Skeletal muscle cell (primary cell): Measurements from ENCODE around the gene APH1B.

Experiments used
- DNase-seq: peaks from one replicate; pipeline ENCODE4 v3.0.0-alpha.2; 2010; ENCODE audit warnings: low read depth
- H3K4me3 ChIP-seq: 2 replicates; pipeline ENCODE4 v1.5.1; 2011; ENCODE audit warnings: low read depth, mild to moderate bottlenecking, control low read depth, low read length, moderate library complexity

Gene APH1B

GRCh38 chr15:63250312-63250965 lies 27.0 kb upstream of the APH1B start:
- no peak overlapping the region for H3K4me3 ChIP-seq
- peak; percentile 98 for DNase-seq

GRCh38 chr15:63251701-63252100 lies 25.7 kb upstream of the APH1B start:
- no peak overlapping the region for H3K4me3 ChIP-seq
- no peak for DNase-seq

- no peak for DNase-seq
- no peak overlapping the region for H3K4me3 ChIP-seq
Observed at GRCh38 chr15:63252292-63252691, 25.1 kb upstream of the APH1B start.

DNA sequence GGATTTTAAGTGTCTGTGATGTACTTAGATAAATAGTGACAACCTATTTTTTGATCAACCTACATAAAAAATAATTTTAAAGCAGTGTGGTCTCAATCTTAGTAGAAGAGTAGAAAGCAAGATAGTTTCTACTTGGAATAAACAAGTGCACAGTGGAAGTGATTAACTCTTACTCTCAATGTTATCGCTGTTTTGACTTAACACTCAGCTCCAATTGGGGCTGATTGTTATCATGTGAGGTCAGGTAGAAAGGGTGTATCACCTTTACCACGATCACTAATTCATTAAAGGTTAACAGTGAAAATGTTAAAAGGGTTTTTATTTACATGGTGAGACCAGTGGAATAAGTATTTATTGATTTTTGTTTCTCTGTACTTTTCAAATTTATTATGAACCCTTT lies 22.4 kb upstream of the APH1B start:
- DNase-seq: no peak
- no peak overlapping the region for H3K4me3 ChIP-seq

- no peak for DNase-seq
- no peak overlapping the region for H3K4me3 ChIP-seq
Observed at GRCh38 chr15:63255489-63255990, 21.9 kb upstream of the APH1B start.

DNA sequence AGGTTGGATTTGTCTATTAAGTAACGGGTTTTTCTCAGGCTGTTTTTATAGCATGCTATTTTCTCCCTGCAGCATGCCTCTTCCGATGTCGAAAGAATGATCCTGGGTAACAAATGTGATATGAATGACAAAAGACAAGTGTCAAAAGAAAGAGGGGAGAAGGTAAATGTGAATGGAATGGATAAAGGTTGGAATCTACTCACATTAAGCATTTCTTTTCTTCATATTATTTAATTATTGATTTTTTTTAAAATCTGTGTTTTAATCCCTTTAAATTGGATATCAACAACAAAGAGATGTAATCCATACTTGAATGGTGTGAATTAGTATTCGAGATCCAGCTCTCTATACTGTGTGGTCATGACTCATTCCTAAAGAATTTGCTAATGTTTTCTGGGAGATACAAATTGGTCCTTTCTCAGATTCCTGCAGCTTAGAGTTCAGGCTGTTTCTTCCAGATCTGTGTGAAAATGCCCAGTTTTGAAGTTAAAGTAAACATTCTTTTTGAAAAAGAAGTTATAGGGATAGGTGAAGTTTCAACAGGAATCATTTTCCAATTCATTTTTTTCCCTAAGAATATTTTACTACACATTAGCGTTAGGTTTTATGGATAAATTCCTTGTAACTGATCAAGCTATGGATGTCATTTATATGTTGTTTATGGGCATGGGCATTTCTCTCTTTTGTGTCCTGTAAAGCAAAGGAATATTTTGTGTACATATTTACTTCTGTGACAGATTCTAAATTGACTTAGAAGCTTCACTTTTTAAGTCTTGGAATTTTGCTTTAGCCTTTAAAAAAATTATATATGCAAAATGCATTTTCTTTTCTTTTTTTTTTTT lies 20.8 kb upstream of the APH1B start:
- peak; percentile 69 for DNase-seq
- H3K4me3 ChIP-seq: no peak overlapping the region

- H3K4me3 ChIP-seq: no peak overlapping the region
- no peak for DNase-seq
Observed at GRCh38 chr15:63258658-63259057, 18.7 kb upstream of the APH1B start.

DNA sequence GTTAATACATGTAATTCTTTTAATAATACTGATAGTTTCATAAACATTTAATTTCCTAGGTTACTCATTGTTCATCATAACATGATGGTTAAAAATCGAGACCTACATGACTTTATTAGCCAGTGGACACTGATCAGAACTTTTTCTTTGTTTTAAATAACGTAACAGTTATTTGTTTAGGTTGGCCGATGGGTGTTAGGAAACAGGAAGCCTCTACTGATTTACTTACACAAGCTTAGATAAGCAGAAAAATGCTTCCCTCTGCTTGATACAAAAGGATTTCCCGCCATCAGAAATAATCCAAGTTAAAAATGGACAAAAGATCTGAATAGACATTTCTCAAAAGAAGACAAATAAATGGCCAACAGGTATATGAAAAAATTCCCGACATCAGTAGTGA lies 16.6 kb upstream of the APH1B start:
- DNase-seq: no peak
- no peak overlapping the region for H3K4me3 ChIP-seq

DNA sequence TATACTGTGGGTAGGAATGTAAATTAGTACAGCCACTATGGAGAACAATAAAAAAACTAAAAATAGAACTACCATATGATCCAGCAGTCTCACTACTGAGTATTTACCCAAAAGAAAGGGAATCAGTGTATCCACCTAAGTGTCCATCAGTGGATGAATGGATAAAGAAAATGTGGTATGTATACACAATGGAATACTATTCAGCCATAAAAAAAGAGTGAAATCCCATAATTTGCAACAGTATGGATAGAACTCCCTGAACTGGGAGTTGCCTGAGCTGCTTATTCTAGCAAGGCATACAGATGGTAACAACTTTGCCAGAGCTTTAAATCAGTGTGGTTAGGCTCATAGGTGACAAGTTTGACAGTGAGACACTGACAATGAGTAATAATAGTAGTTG lies 16.1 kb upstream of the APH1B start:
- no peak for DNase-seq

GRCh38 chr15:63263519-63263918 lies 13.9 kb upstream of the APH1B start:
- no peak overlapping the region for H3K4me3 ChIP-seq
- DNase-seq: no peak

More for the DNA sequence above, 16.1 kb upstream of the APH1B start:
- H3K4me3 ChIP-seq: no peak overlapping the region

DNA sequence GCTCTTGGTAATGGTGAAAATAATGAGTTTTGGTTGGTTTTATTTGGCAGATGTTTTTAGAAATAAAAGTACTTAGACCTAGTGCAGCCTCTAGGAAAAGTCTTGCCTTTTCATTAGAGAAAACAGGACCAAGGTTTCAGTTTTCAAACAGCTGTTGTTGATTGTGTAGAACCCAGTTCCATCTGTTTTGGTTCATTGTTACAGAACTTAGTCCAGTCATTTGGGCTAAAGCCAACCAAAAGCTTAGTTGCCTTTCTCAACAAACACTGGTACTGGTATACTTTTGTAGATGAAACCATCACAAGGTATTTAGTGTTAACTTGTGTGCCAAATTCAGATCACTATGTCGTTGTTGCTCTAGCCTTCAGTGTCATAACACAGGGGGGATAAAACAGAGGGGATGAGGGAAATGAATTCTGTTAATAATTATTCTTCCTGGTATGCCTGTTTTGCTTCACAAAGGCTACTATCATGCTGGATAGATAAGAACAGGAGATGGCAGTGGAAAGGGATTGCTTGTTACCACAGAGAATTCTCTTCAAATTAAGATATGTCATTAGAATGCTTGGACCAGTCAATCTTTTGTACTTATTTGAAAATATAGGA lies 12.6 kb upstream of the APH1B start:
- H3K4me3 ChIP-seq: no peak overlapping the region
- no peak for DNase-seq

GRCh38 chr15:63274427-63274826 lies 3.0 kb upstream of the APH1B start:
- H3K4me3 ChIP-seq: no peak overlapping the region
- DNase-seq: no peak

GRCh38 chr15:63276342-63277037 lies 915 bp upstream of the APH1B start:
- H3K4me3 ChIP-seq: peak overlapping the region; percentile 59
- DNase-seq: no peak

DNA sequence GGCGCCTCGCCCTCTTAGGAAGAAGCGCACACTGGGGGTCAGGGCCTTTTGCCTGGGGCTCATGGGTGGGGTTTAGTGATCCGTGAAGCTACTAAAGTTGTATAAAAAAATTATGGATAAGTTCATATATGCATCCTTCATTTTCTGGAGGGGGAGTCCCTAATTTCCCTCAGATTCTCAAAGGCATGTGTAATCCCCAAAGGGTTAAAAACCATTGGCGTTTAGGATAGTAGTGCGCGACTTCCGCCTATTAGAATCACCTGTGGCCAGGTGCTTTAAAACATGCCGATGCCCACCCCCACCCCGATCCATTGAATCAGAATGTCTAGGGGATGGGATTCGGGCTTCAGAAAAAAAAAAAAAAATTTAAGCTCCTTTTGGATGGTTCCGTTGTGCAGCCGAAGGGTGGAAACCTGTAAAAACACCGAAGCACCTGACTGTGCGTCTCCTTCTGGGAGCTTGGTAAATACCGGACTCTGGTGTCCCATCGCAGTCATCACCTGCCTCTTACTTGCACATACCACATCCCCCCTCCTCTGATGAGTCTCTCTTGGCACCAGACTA lies 570 bp downstream of the APH1B start:
- DNase-seq: no peak
- peak overlapping the region; percentile 74 for H3K4me3 ChIP-seq

DNA sequence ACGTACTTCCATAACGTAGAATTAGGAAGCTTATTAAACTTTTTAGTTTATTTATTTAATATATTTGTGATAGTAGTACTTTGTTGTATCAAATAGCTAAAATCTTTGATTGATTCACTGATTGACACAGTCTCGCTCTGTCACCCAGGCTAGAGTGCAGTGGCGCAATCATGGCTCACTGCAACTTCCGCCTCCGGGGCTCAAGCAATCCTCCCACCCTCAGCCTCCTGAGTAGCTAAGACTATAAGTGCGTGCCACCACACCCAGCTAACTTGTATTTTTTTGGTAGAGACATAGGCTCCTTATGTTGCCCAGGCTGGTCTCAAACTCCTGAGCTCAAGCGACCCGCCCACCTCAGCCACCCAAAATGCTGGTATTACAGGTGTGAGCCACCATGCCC lies 5.7 kb downstream of the APH1B start:
- no peak overlapping the region for H3K4me3 ChIP-seq
- no peak for DNase-seq

- no peak overlapping the region for H3K4me3 ChIP-seq
- no peak for DNase-seq
Observed at GRCh38 chr15:63284335-63284734, 6.9 kb downstream of the APH1B start.

- DNase-seq: no peak
- H3K4me3 ChIP-seq: no peak overlapping the region
Observed at GRCh38 chr15:63287109-63287508, 9.7 kb downstream of the APH1B start.

DNA sequence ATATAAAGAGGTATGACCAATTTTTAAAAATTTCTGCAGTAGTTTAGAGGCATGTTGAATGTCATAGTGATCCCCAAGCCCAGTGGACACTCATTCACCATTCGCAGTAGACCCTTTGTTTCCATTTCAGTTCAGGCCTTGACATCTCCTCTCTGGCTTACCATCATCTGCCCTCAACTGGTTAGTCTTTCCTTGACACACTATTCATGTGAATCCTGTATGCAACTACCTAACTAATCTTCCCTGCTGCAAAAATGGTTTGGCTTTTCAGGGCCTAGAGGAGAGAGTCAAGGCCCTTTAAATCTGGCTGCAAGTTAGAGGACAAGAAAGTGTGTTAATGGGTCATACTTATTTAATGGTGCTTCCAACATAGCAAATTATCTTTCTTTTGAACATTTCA lies 10.9 kb downstream of the APH1B start:
- no peak overlapping the region for H3K4me3 ChIP-seq
- no peak for DNase-seq

DNA sequence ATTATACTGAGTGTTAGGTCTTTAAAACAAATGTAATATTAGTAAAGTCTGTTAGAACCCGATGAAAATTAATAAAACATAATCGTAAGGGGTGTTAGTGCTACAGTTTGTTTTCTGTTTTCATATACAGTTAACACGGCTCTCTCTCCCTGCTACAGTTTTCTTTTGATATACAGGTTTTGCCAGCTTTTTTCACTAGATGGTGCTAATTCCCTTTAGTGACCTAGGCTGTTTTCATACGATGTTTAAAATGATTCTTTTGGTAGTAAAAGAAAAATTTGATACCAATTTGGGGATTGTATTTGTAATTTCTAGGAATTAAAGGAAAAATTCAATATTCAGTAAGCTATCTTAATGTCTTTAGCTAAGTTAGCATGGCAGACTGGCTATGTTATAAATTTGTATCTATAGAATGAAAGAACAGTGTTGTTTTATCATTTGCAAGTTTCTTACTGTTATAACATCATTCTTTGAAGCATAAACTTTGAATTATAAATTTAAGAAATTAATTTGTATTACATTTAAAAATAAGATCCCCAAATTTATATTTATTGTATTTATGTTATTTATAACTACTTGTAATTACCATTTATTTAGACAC lies 11.5 kb downstream of the APH1B start:
- DNase-seq: no peak
- H3K4me3 ChIP-seq: no peak overlapping the region
